Mesenchymal stem cell (in vitro differentiated cells and primary cell): ENCODE measurements around the gene AOPEP.

ENCODE experiments used
- DNase-seq: peaks from one replicate; pipeline ENCODE4 v3.0.0-alpha.2; 2013
- H2AFZ ChIP-seq: one replicate; pipeline ENCODE4 v1.6.1; 2013; ENCODE audit warnings: low read depth, mild to moderate bottlenecking, control low read depth, inconsistent platforms, low read length, moderate library complexity
- H2AK5ac ChIP-seq: 2 replicates; pipeline ENCODE4 v1.6.1; 2013; ENCODE audit warnings: low read length, moderate library complexity, mild to moderate bottlenecking, inconsistent platforms; ENCODE audit not compliant: severe bottlenecking
- H2BK120ac ChIP-seq: one replicate; pipeline ENCODE4 v1.6.1; 2013; ENCODE audit warnings: low read depth, mild to moderate bottlenecking, inconsistent platforms, low read length, moderate library complexity
- H2BK12ac ChIP-seq, 2 experiments: one replicate each; pipeline ENCODE4 v1.6.1; 2013; ENCODE audit warnings: inconsistent platforms in 2 of 2, low read length in 2 of 2, mild to moderate bottlenecking in 2 of 2, moderate library complexity in 2 of 2, control low read depth in 1 of 2
- H2BK15ac ChIP-seq: one replicate; pipeline ENCODE4 v1.6.1; 2013; ENCODE audit warnings: mild to moderate bottlenecking, low read depth, inconsistent platforms; ENCODE audit not compliant: poor library complexity, severe bottlenecking
- H2BK5ac ChIP-seq: 2 replicates; pipeline ENCODE4 v1.6.1; 2013; ENCODE audit warnings: low read depth, mild to moderate bottlenecking, low read length, control low read depth, inconsistent platforms; ENCODE audit not compliant: poor library complexity, severe bottlenecking
- H3K14ac ChIP-seq, 2 experiments: one replicate each; pipeline ENCODE4 v1.6.1; 2013; ENCODE audit warnings: inconsistent platforms in 2 of 2, low read length in 2 of 2, control low read depth in 1 of 2, mild to moderate bottlenecking in 1 of 2, moderate library complexity in 1 of 2
- H3K18ac ChIP-seq, 2 experiments: one replicate each; pipeline ENCODE4 v1.6.1; 2013; ENCODE audit warnings: inconsistent platforms in 2 of 2, low read length in 2 of 2, control low read depth in 1 of 2, low read depth in 1 of 2, mild to moderate bottlenecking in 1 of 2
- H3K23ac ChIP-seq, 2 experiments: one replicate each; pipeline ENCODE4 v1.6.1; 2013; ENCODE audit warnings: inconsistent platforms in 2 of 2, low read length in 2 of 2, mild to moderate bottlenecking in 2 of 2, moderate library complexity in 2 of 2, control low read depth in 1 of 2
- H3K27ac ChIP-seq: 2 replicates; pipeline ENCODE4 v1.5.1; 2013; ENCODE audit warnings: mild to moderate bottlenecking, moderate library complexity, low read length, control low read depth, inconsistent platforms; ENCODE audit not compliant: poor library complexity, severe bottlenecking
- H3K27me3 ChIP-seq, 2 experiments: 2 replicates each; pipeline versions ENCODE4 v1.6.1 to v1.7.0; 2013; ENCODE audit warnings: low read length in 2 of 2, mild to moderate bottlenecking in 2 of 2, moderate library complexity in 2 of 2, control low read depth in 1 of 2, inconsistent platforms in 1 of 2; ENCODE audit not compliant: control insufficient read depth in 1 of 2, insufficient read depth in 1 of 2
- H3K36me3 ChIP-seq, 2 experiments: 2 replicates each; pipeline versions ENCODE4 v1.6.1 to v1.7.0; 2013; ENCODE audit warnings: low read length in 2 of 2, control low read depth in 1 of 2, inconsistent platforms in 1 of 2, low read depth in 1 of 2, mild to moderate bottlenecking in 1 of 2; ENCODE audit not compliant: insufficient read depth in 2 of 2, control insufficient read depth in 1 of 2
- H3K4ac ChIP-seq, 2 experiments: one replicate each; pipeline ENCODE4 v1.6.1; 2013; ENCODE audit warnings: inconsistent platforms in 2 of 2, low read length in 2 of 2, mild to moderate bottlenecking in 2 of 2, moderate library complexity in 2 of 2, control low read depth in 1 of 2, low read depth in 1 of 2
- H3K4me1 ChIP-seq: 2 replicates; pipeline ENCODE4 v1.6.1; 2013; ENCODE audit warnings: low read depth, low read length, control low read depth; ENCODE audit not compliant: control insufficient read depth, insufficient read depth
- H3K4me2 ChIP-seq: 2 replicates; pipeline ENCODE4 v1.6.1; 2013; ENCODE audit warnings: low read length, mild to moderate bottlenecking, inconsistent platforms; ENCODE audit not compliant: poor library complexity, severe bottlenecking
- H3K4me3 ChIP-seq, 2 experiments: 2 replicates each; pipeline versions ENCODE4 v1.5.1 to v1.7.0; 2013; ENCODE audit warnings: low read length in 2 of 2, mild to moderate bottlenecking in 2 of 2, control low read depth in 1 of 2, low read depth in 1 of 2; ENCODE audit not compliant: insufficient read depth in 1 of 2
- H3K79me1 ChIP-seq: replicated peaks from 2 replicates; pipeline ENCODE4 v1.6.1; 2013; ENCODE audit warnings: mild to moderate bottlenecking, control low read depth, low read length, inconsistent platforms; ENCODE audit not compliant: poor library complexity, severe bottlenecking
- H3K9ac ChIP-seq: 2 replicates; pipeline ENCODE4 v1.7.0; 2013; ENCODE audit warnings: mild to moderate bottlenecking, low read length, moderate library complexity
- H3K9me3 ChIP-seq: 2 replicates; pipeline ENCODE4 v1.7.0; 2013; ENCODE audit warnings: mild to moderate bottlenecking, low read length; ENCODE audit not compliant: control insufficient read depth
- H4K8ac ChIP-seq: one replicate; pipeline ENCODE4 v1.6.1; 2013; ENCODE audit warnings: inconsistent platforms, mild to moderate bottlenecking, low read length, moderate library complexity
- H4K91ac ChIP-seq: one replicate; pipeline ENCODE4 v1.6.1; 2013; ENCODE audit warnings: mild to moderate bottlenecking, low read length, inconsistent platforms
- WGBS: methylation state at CpG from one replicate; pipeline ENCODE4 v1.1.7; 2013; ENCODE audit warnings: mixed read lengths; 5-methylcytosine and 5-hydroxymethylcytosine counted together

Gene AOPEP

DNA sequence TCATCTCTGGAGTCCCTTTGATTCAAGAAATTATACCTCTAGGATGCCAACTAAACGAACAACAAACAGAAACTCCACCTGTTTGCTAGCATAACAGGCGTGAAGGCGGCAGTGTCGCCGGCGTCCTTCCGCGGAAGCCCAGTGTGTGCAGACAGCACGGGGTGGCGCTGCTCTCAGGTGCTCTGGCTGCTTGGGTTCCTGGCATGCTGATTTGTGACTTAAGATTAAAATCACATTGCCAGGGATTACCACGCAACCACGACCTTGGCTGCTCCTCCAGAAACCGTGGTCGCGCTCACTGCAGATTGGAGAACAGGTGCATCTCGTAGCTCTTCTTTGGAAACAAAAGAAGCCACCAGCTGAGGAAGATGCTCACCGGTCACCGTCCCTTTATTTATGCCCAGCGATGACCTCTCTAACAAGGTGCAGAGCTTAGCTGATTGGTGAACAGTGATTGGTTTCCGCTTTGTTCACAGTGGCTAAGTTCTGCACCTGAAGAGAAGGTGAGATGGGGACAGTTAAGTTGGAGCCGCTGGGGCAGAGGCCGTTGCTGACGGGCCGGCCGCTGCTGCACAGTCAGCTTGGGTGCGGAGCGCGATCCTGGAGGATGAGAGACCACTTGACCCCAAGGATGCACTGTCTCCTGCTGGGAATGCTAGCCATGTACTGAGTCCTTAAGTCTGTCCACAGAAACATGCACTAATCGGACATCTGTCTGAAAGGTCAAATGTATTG lies 358.7 kb downstream of the AOPEP start:
- no peak overlapping the region for H2BK12ac ChIP-seq
- no peak overlapping the region for H3K14ac ChIP-seq
- H3K79me1 ChIP-seq: peaks cover 47% of the 10 kb centered on the region
- H3K23ac ChIP-seq: no peak overlapping the region
- H2BK5ac ChIP-seq: no peak overlapping the region
- no peak overlapping the region for H3K9ac ChIP-seq
- H3K27me3 ChIP-seq: no peaks in the 10 kb centered on the region
- H3K4me1 ChIP-seq: peaks cover 22% of the 10 kb centered on the region
- no peak for DNase-seq
- no peak overlapping the region for H2AK5ac ChIP-seq
- no peak overlapping the region for H4K91ac ChIP-seq
- H3K9me3 ChIP-seq: no peaks in the 10 kb centered on the region
- no peak overlapping the region for H2AFZ ChIP-seq
- no peak overlapping the region for H2BK15ac ChIP-seq
- WGBS: 94% methylated on average over 29 of the region's 29 CpGs
- no peak overlapping the region for H3K4me3 ChIP-seq
- H3K4ac ChIP-seq: no peak overlapping the region
- H3K27ac ChIP-seq: no peak overlapping the region
- H3K4me2 ChIP-seq: no peak overlapping the region
- no peak overlapping the region for H3K18ac ChIP-seq
- H4K8ac ChIP-seq: no peak overlapping the region
- H3K36me3 ChIP-seq: peaks cover 67 to 87% of the 10 kb centered on the region in 2 experiments
- no peak overlapping the region for H2BK120ac ChIP-seq

DNA sequence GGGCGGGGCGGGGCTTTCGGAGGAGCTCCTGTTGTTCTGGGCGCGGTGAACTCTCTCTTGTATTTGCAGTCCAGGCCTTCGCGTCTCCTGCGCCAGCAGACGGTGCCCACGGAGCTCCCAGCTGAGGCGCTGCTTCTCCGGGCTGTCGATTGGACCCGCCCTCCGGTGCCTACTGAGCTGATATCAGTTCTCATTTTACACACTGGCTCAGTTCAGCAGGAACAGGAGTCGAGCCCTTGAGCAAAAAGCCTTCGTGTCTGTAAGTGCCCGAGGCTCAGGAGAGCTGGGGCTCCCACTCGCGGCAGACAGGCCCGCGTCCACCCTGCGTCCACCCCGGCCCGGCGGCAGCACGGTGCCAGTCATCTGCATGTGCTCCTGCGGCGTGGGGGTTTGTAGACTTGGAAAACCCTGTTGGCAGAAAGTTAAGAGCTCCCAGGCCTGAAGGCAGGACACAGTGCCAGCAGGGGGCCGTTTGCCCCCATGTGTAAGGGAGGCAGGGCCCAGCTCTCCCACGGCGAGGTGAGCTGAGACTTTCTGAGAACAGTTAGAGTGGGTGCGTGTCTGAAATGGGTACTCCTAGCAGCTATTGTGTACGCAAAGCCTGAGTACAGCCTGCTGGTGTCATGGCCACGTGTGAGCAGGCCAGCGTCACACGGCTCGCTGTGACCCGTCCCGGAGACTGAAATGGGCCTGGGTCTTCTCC lies 359.5 kb downstream of the AOPEP start:
- H4K8ac ChIP-seq: no peak overlapping the region
- H3K36me3 ChIP-seq: peaks cover 61 to 86% of the 10 kb centered on the region in 2 experiments
- H3K4me2 ChIP-seq: no peak overlapping the region
- no peak overlapping the region for H2AFZ ChIP-seq
- H3K4me3 ChIP-seq: no peak overlapping the region
- no peak overlapping the region for H3K14ac ChIP-seq
- H2BK5ac ChIP-seq: no peak overlapping the region
- H3K9me3 ChIP-seq: no peaks in the 10 kb centered on the region
- no peak overlapping the region for H3K9ac ChIP-seq
- H3K18ac ChIP-seq: no peak overlapping the region
- no peak overlapping the region for H2BK15ac ChIP-seq
- no peak overlapping the region for H2BK12ac ChIP-seq
- WGBS: 96% methylated on average over 40 of the region's 40 CpGs
- no peak overlapping the region for H2AK5ac ChIP-seq
- no peak overlapping the region for H3K4ac ChIP-seq
- H2BK120ac ChIP-seq: no peak overlapping the region
- H3K27ac ChIP-seq: no peak overlapping the region
- DNase-seq: no peak
- H4K91ac ChIP-seq: no peak overlapping the region
- H3K4me1 ChIP-seq: peaks cover 29% of the 10 kb centered on the region
- H3K27me3 ChIP-seq: no peaks in the 10 kb centered on the region
- no peak overlapping the region for H3K23ac ChIP-seq
- peaks cover 47% of the 10 kb centered on the region for H3K79me1 ChIP-seq

DNA sequence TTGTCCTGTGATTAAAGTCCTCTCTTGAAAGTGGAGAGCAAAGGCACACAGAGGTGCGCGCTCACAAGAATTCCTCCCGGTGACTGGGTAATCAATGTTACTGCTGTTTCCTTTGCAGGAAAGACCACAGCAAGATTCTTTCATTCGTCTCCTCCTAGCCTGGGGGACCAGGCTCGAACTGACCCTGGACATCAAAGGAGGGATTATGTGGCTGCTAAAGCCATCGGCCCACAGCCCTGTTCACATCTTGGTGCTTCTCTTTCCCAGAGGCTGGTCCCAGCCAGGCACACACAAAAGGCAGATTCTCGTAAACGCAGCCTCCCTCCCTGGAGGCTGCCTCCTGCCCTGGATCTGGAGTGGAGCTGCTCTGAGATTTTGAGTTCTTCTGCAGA lies 360.1 kb downstream of the AOPEP start:
- Histone ChIP-seq H3K79me1 (peaks cover 46% of the 10 kb centered on the region), H3K4me3 (no peak overlapping the region), H3K9ac (no peak overlapping the region), H2BK12ac (no peak overlapping the region), H3K27me3 (no peaks in the 10 kb centered on the region), H3K14ac (no peak overlapping the region), H3K4ac (no peak overlapping the region), H2AK5ac (no peak overlapping the region), H3K36me3 (peaks cover 56 to 84% of the 10 kb centered on the region in 2 experiments), H3K9me3 (no peaks in the 10 kb centered on the region), H3K4me2 (no peak overlapping the region), H3K27ac (no peak overlapping the region), H3K23ac (no peak overlapping the region), H4K8ac (no peak overlapping the region), H2BK5ac (no peak overlapping the region), H2AFZ (no peak overlapping the region), H2BK15ac (no peak overlapping the region), H3K18ac (no peak overlapping the region), H4K91ac (no peak overlapping the region), H3K4me1 (peaks cover 34% of the 10 kb centered on the region), H2BK120ac (no peak overlapping the region)
- 84% methylated on average over 8 of the region's 8 CpGs for WGBS
- DNase-seq: no peak

DNA sequence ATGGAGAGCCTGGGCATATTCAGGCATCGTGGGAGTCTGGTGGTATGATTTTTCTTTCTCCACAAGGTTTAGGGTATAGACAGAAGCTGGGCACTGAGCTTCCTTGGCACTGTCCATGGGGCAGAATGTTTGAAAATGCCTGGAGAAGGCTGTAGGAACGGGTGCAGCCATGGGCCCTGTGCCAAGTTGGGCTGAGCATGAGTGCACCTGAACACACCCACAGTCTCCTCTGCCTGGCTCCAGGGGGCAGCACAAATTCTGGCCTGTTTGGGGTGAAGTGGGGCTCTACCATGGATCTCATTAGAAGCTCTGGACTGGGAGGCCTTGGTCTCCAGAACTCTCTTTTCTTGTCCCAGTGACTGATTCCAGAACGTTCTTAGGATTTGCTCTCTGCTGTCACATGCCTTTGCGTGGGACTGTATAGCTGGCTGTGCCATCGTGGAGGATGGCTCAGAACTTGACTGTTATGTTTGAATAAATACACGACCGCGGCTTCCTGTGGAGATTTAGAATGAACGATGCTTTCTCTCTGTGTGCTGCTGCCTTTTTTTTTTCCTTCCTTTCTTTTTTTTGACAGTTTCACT lies 361.3 kb downstream of the AOPEP start:
- Histone ChIP-seq H4K8ac (no peak overlapping the region), H3K4me2 (no peak overlapping the region), H2BK120ac (no peak overlapping the region), H3K9me3 (no peaks in the 10 kb centered on the region), H3K4ac (no peak overlapping the region), H3K79me1 (peaks cover 36% of the 10 kb centered on the region), H2AFZ (no peak overlapping the region), H3K18ac (no peak overlapping the region), H2BK5ac (no peak overlapping the region), H3K9ac (no peak overlapping the region), H3K14ac (no peak overlapping the region), H3K27ac (no peak overlapping the region), H3K23ac (no peak overlapping the region), H4K91ac (no peak overlapping the region), H3K4me1 (peaks cover 44% of the 10 kb centered on the region), H3K4me3 (no peak overlapping the region), H2AK5ac (no peak overlapping the region), H3K36me3 (peaks cover 44 to 73% of the 10 kb centered on the region in 2 experiments), H2BK15ac (no peak overlapping the region), H2BK12ac (no peak overlapping the region), H3K27me3 (no peaks in the 10 kb centered on the region)
- no peak for DNase-seq
- 94% methylated on average over 9 of the region's 9 CpGs for WGBS
